Peyer's patch (tissue), 4 donors: ENCODE results near the gene IMMP2L. TPM values are rescaled to one million over a fixed set of nuclear protein-coding genes. Genes with fewer than 3 reads are reported as not detected.
"Not testable (repeated sequence)": the region's sequence is repeated elsewhere in the genome, so short reads cannot be mapped to it uniquely, and the experiment has no call there.

Experiments used
- DNase-seq, 3 donors: peaks; one replicate each; pipeline ENCODE4 v3.0.0-alpha.2; 2017 to 2019
- H3K27ac ChIP-seq, 4 donors: fragments of 200-600 bp; sonication (generic); one replicate each; pipeline ENCODE4 v1.5.1; 2016 to 2019
- H3K27me3 ChIP-seq, 2 donors: fragments of 200-600 bp; sonication (generic); one replicate each; pipeline ENCODE4 v1.5.1; 2019
- H3K36me3 ChIP-seq, 3 donors: fragments of 200-600 bp; sonication (generic); one replicate each; pipeline ENCODE4 v1.5.1; 2016 to 2019
- H3K4me1 ChIP-seq, 4 donors: fragments of 200-600 bp; sonication (generic); one replicate each; pipeline ENCODE4 v1.5.1; 2016 to 2019
- H3K4me3 ChIP-seq, 4 donors: fragments of 200-600 bp; sonication (generic); 1 replicate in 3 of 4; 2 replicates in 1 of 4; pipeline ENCODE4 v1.5.1; 2016 to 2019; ENCODE audit warnings: mild to moderate bottlenecking in 1 of 4
- H3K9me3 ChIP-seq, 4 donors: fragments of 200-600 bp; sonication (generic); one replicate each; pipeline ENCODE4 v1.5.1; 2016 to 2019; ENCODE audit warnings: mild to moderate bottlenecking in 1 of 4
- CTCF ChIP-seq, 6 experiments: fragments of 450-650 bp in 4 of 6; fragments of 200-600 bp in 2 of 6; sonication (generic) in 1 of 6; IDR thresholded peaks; one replicate each; pipeline ENCODE4 v1.5.1; 2017 to 2019; ENCODE audit warnings: antibody characterized with exemption in 6 of 6, mild to moderate bottlenecking in 3 of 6, moderate library complexity in 1 of 6
- POLR2A ChIP-seq, 2 donors: fragments of 450-650 bp; IDR thresholded peaks; one replicate each; pipeline ENCODE4 v1.5.1; 2017; ENCODE audit warnings: antibody characterized with exemption in 2 of 2, mild to moderate bottlenecking in 2 of 2, moderate library complexity in 2 of 2
- total RNA-seq, 4 donors: library from RNA; depleted of rRNA; stranded (reverse); fragments of >200 nt; gene quantifications; one replicate each; pipeline ENCODE4 v1.1.0, GENCODE V29; 2016

The IMMP2L gene
- total RNA-seq, 4 donors from 2014 or later = 5.1 to 16.5 (median 10.9) TPM

- no peak overlapping the region for H3K4me3 ChIP-seq
- no peak for TF ChIP-seq CTCF (IDR thresholded peaks at IDR 0.05)
- TF ChIP-seq POLR2A (IDR thresholded peaks at IDR 0.05) = no peak
Observed at GRCh38 chr7:111256391-111256790, 305.9 kb downstream of the IMMP2L start.

GRCh38 chr7:111255576-111255975 lies 306.7 kb downstream of the IMMP2L start:
- no peak overlapping the region for H3K27ac ChIP-seq
- H3K36me3 ChIP-seq = no peaks in the 10 kb centered on the region
- no peaks in the 10 kb centered on the region for H3K27me3 ChIP-seq
- no peaks in the 10 kb centered on the region for H3K4me1 ChIP-seq
- no peak overlapping the region for H3K4me3 ChIP-seq
- no peak for DNase-seq
- H3K9me3 ChIP-seq = no peaks in the 10 kb centered on the region
- TF ChIP-seq POLR2A (IDR thresholded peaks at IDR 0.05) = no peak
- TF ChIP-seq CTCF (IDR thresholded peaks at IDR 0.05) = no peak

More at GRCh38 chr7:111256391-111256790, 305.9 kb downstream of the IMMP2L start:
- Histone ChIP-seq H3K27me3 (no peaks in the 10 kb centered on the region), H3K36me3 (no peaks in the 10 kb centered on the region), H3K27ac (no peak overlapping the region), H3K4me1 (no peaks in the 10 kb centered on the region), H3K9me3 (no peaks in the 10 kb centered on the region)
- DNase-seq = no peak

GRCh38 chr7:111251365-111251764 lies 310.9 kb downstream of the IMMP2L start:
- not testable (repeated sequence) for H3K27me3 ChIP-seq

GRCh38 chr7:111249807-111250206 lies 312.5 kb downstream of the IMMP2L start:
- not testable (repeated sequence) for H3K4me1 ChIP-seq, H3K27me3 ChIP-seq, H3K4me3 ChIP-seq, H3K27ac ChIP-seq, DNase-seq, H3K9me3 ChIP-seq, H3K36me3 ChIP-seq

More at GRCh38 chr7:111251365-111251764, 310.9 kb downstream of the IMMP2L start:
- H3K9me3 ChIP-seq, H3K4me1 ChIP-seq, H3K4me3 ChIP-seq, H3K27ac ChIP-seq, DNase-seq, H3K36me3 ChIP-seq: not testable (repeated sequence)

- Histone ChIP-seq H3K9me3 (no peaks in the 10 kb centered on the region), H3K27ac (no peak overlapping the region), H3K4me1 (no peaks in the 10 kb centered on the region), H3K27me3 (no peaks in the 10 kb centered on the region), H3K36me3 (no peaks in the 10 kb centered on the region), H3K4me3 (no peak overlapping the region)
- no peak for DNase-seq
- no peak for TF ChIP-seq POLR2A (IDR thresholded peaks at IDR 0.05)
- no peak for TF ChIP-seq CTCF (IDR thresholded peaks at IDR 0.05)
Observed at GRCh38 chr7:111242141-111242755, 320.0 kb downstream of the IMMP2L start.

GRCh38 chr7:111240371-111240770 lies 321.9 kb downstream of the IMMP2L start:
- Histone ChIP-seq H3K27me3 (no peaks in the 10 kb centered on the region), H3K4me1 (no peaks in the 10 kb centered on the region), H3K36me3 (no peaks in the 10 kb centered on the region), H3K9me3 (no peaks in the 10 kb centered on the region), H3K27ac (no peak overlapping the region), H3K4me3 (no peak overlapping the region)
- no peak for DNase-seq
- TF ChIP-seq CTCF (IDR thresholded peaks at IDR 0.05) (no peak), POLR2A (IDR thresholded peaks at IDR 0.05) (no peak)

GRCh38 chr7:111239437-111239836 lies 322.9 kb downstream of the IMMP2L start:
- no peak for DNase-seq
- no peak for TF ChIP-seq POLR2A (IDR thresholded peaks at IDR 0.05)
- no peak for TF ChIP-seq CTCF (IDR thresholded peaks at IDR 0.05)
- no peaks in the 10 kb centered on the region for H3K27me3 ChIP-seq
- no peak overlapping the region for H3K27ac ChIP-seq
- no peak overlapping the region for H3K4me3 ChIP-seq
- H3K4me1 ChIP-seq = no peaks in the 10 kb centered on the region
- H3K9me3 ChIP-seq = no peaks in the 10 kb centered on the region
- H3K36me3 ChIP-seq = no peaks in the 10 kb centered on the region
